Middle frontal gyrus (tissue), 1 donor: ENCODE measurements around the gene EPN2.

ENCODE experiments used
- DNase-seq: peaks from one replicate; pipeline ENCODE4 v3.0.0-alpha.2; 2015; ENCODE audit warnings: low spot score; ENCODE audit errors: extremely low spot score

The EPN2 gene

GRCh38 chr17:19329136-19329535 is 92.0 kb downstream of the EPN2 start:
- DNase-seq, result no peak

DNA sequence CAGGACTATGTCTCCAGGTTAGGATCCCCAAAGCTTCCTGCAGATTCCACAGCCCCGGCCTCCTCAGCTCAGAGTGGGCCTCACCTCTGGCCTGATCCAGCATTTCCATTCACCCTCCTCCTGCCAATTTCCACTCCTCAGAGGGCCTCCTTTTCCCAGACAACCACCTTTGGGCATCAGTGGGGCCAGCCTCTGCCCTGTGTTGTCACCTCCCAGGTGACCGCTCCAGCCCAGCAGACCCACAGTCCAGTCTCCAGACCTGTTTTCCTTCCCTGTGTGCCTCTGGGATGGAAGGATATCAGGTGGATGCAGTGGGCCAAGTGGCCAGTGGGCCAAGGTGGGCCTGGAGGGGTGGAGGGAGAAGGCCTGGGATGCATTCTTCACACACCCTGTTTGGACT is 92.7 kb downstream of the EPN2 start:
- no peak for DNase-seq

DNA sequence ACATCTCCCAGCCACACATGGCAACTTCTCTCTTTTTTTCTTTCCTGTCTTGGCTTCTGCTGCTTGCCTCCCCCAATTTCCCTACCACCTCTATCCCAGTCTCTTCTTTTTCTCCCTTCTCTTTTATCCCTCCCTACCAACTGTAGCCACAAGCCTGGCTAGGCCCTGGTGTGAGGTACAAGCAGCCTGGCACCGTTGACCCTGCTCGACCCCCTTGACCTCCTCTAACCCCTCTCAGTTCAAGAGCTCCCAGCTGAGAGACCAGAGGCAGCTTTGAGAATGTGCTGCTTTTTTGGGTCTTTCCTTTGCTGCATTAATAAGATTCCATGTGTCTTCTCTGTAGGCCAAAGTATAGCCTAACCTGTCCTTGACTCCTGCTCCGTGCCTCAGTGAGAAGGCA is 93.1 kb downstream of the EPN2 start:
- DNase-seq, result no peak

GRCh38 chr17:19331134-19331533 is 94.0 kb downstream of the EPN2 start:
- no peak for DNase-seq

DNA sequence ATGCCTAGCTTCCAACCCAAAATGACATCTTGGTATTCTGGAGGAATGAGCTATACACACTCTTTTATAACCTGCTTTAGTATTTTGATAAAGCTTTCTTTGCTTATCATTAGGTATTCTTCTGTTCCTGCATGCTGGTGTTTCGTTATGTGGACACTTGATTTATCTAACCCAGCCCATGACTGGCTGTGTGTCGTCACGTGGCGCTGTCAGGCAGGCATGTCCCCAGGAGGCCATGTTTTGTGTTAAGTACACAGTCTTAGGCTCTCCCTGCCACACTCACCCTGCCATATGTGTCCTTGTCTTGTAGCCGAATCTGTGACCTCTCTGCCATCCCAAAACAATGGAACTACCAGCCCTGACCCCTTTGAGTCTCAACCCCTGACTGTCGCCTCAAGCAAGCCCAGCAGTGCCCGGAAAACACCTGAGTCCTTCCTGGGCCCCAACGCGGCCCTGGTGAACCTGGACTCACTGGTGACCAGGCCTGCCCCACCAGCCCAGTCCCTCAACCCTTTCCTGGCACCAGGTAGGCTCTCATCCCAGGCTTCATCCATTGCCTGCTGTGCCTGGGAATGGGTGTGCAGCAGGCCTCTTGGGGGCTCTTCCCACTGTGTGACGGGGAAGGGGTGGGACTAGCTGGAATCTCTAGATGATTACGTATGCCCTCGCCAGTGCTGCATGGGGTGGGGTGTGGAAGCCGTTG is 94.5 kb downstream of the EPN2 start:
- DNase-seq, result no peak

DNA sequence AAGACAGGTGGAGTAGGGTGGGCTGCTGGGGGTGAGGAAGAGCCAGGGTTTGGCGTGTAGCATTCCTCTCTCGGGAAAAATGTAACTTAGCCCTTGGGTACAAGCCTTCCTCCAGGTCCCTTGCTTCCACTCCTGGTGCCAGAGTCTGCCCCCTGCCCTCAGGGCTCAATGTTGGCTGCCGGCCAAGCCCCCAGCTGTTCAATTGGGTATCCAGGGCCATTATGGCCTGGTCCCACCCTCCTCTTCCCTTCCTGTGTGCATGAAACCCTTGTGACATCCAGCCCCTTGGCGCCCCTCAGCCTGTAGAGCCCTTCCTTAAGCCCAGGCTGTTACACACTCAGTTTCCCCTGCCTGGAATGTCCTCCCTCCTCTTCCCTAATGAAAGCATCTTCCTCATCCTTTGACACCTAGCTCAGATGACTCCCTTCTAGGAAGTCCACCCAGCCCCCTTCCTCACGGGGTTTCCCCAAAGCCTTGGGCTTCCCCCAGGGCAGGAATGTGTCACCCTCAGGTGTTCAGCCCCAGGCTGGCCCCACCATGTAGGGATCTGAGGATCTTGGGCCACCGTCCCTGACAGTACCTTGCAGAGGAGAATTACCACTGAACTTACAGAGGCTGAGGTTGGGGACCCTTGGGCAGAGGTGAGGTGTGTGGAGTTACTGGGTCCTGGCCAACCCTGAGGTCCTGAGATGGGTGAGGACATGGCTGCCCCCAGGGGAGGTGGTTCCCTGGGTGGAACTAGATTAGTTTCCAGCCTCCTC is 95.4 kb downstream of the EPN2 start:
- DNase-seq, result no peak

DNA sequence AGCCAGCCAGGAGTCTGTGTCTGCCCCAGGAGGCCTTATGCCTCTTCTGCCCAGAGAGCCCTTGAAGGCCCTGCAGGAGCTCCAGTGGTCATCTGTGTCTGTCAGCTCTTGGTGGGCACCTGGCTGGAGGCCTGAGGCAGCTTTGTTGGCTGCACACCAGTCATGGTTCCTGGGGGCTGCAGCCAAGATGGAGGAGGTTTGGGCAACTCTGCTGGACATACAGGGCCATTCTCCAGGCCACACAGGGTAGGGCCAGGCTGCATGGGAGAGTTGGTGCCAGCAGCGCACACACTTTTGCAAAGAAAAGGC is 95.9 kb downstream of the EPN2 start:
- no peak for DNase-seq

DNA sequence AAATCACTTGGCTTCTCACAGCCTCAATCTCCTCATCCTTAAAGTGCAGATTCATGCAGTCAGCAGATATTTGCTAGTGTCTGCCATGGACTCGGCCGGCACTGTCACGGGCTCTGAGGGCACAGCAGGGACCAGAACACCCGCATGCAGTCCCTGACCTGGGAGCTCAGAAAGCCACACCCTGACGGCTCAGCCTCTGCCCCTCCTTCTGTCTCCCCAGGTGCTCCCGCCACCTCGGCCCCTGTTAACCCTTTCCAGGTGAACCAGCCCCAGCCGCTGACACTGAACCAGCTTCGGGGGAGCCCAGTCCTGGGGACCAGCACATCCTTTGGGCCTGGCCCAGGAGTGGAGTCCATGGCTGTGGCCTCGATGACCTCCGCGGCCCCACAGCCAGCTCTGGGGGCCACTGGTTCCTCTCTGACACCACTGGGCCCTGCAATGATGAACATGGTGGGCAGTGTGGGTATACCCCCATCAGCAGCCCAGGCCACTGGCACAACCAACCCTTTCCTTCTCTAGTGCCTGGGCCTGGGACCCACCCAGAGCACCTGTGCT is 96.6 kb downstream of the EPN2 start:
- DNase-seq, result no peak

DNA sequence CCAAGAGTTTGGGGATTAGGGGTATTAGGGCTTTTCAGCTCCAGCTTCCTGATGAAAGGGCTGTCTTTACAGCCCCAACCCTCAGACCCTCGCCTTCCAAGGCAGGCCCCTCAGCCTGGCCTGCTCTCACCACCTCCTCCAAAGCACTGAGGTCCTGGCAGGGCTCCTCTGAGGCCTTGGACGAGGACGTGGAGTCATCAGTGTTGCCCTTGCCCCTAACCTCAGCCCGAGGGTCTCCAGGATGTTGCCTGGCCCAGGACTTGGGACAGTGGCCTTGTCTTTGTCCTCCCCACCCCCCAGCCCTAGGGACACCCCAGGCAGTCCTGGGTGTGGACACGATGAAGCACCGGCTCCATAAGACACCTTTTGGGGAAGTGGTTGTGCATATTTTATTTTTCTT is 97.2 kb downstream of the EPN2 start:
- no peak for DNase-seq

- no peak for DNase-seq
Observed at GRCh38 chr17:19335951-19336631, 98.9 kb downstream of the EPN2 start.

DNA sequence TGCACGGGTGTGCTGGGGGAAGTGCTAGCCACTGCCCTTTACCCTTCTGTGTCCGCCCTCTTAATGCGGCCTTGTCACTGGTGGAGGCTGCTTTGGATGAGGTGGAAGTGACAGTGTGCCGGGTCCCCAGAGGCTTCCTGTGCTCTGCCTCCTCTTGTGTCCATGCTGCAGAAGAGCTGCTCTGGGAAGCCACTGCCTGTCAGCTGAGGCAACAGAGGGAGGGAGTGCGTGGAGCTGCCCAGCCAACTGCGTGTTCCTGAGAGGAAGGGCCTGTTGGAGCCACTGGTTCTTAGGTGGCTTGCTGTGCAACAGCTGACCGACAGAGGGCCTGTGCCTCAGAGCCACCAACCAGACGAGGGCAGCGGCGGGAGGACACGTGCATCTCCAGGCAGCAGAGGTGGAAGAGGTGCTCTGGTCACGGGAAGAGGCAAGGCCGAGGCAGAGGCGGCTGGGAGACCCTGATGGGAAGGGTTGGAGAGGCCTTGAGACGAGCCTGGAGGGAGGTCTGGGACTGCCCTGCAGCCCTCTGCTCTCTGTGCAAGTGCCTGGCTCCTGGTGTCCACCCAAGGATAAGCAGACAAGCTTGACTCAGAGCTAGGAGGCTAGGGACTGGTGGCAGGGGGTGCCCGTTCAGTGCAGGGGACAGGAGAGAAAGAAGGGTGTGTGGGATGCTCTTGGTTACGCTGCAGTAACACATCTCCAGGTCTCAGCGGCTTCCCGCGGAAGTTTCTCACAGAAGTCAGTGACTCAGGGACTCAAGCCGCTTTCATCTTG is 100.0 kb downstream of the EPN2 start:
- no peak for DNase-seq

GRCh38 chr17:19337712-19338023 is 100.5 kb downstream of the EPN2 start:
- DNase-seq, result no peak

DNA sequence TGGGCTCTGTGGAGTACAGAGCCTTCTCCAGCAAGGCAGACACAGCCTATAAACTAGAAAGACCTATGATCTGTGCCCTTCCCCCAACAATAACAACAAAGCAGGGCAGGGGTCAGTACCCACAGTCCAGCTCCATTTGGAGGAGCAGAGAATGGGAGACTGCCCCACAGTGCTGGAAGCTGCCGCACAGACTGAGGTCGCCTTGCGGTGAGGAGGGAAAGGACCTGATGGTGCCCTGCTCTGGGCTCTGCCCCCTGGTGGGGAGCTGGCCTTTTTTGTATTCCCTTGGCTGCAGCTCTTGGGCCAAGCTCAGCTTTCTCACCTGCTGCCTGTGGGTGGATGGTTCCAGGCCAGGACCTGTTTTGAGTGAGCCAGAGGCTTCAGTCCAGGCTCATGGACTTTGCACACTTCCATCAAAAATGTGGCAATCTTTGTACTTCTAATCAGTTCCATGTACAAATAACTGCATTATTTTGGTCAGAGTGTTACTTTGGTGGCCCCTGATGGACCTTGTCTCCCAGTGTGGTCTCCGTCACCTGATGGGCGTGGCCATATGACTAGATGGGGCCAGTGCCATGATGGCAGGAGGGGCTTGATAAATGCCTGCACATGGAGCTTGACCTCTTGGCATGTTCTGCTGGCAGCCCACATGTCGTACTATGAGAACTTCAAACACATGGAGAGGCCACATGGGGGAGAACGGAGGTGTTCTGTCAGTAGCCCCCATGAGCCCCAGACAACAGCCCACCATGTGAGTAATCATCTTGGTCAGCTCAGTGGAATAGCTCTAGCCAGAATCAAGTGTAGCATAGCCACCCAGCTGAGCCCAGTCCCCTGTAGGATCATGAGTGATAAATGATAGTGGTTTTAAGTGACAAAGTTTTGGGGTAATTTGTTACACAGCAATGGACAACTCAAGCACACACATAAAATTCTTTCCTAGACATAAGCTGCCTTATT is 101.1 kb downstream of the EPN2 start:
- DNase-seq, result no peak

- no peak for DNase-seq
Observed at GRCh38 chr17:19339341-19339815, 102.2 kb downstream of the EPN2 start.

GRCh38 chr17:19341211-19341631 is 104.1 kb downstream of the EPN2 start:
- DNase-seq, result no peak

- no peak for DNase-seq
Observed at GRCh38 chr17:19341641-19342610, 104.8 kb downstream of the EPN2 start.

DNA sequence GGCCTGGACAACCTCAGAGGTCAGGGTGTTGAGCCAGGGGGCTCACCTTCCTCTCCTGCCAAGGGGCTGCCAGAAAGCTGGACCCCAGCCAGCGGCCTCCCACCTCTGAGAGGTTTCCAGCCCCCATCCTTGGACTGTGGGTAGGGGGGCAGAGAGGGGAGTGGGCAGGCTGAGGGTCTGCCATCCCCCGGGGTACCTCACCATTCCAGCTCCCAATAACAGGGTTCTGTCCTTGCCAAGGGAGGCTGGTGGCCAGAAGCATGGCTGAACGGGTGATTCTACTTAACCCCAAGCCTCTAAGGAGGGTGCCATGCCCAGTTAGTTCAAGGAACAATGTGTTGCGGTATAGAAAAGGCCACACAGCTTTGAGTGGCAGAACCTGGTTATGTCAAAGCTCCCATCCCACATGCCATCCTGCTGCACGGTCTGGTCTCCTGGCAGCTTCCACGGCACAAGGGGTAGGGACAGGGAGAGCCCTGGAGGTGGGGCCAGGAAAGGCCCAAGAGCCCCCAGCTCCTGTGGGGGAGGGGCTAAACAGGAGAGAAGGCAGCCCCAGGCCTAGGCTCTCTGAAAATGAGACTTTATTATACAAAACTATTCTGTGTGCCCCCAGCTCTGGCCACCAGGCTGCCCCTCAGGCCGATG is 105.6 kb downstream of the EPN2 start:
- no peak for DNase-seq

- no peak for DNase-seq
Observed at GRCh38 chr17:19343256-19343630, 106.1 kb downstream of the EPN2 start.

DNA sequence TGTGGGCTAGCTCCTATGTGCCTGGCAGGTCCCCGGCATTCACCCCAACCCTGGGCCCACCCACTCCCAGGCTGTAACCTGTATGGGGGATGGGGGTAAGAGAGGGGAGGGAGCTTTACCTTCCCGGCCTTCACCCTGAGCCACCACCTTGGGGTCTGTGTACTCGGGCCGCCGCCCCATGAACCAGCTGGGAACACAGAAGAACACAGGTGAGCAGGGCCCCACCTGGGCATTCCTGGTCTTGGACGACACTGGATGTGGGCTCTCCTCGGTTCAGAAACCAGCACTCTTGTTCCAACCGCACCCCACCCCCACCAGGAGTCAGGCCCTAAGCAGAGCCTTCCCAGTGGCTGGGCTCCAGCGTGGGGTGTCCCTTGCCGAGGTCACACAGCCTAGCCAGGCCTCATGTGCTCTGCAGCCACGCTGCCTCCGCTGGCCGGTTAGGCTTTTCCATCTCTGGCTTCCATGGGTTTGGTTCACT is 106.5 kb downstream of the EPN2 start:
- no peak for DNase-seq
